GM21737 (cell line): Measurements from ENCODE around the gene EPRS1.

Experiments used
- ATAC-seq: cut with Tn5 transposase; IDR thresholded peaks from one replicate; pipeline ENCODE4 v1.9.1; 2021; ENCODE audit warnings: mild to moderate bottlenecking, moderate library complexity; ENCODE audit not compliant: unreplicated experiment

The EPRS1 gene

GRCh38 chr1:220046052-220046930 lies at the start of gene EPRS1:
EPRS1 (minus strand) TSS chr1:220046505; CDS start chr1:220046388, 117 bp downstream.
- ATAC-seq: peak; percentile 99

DNA sequence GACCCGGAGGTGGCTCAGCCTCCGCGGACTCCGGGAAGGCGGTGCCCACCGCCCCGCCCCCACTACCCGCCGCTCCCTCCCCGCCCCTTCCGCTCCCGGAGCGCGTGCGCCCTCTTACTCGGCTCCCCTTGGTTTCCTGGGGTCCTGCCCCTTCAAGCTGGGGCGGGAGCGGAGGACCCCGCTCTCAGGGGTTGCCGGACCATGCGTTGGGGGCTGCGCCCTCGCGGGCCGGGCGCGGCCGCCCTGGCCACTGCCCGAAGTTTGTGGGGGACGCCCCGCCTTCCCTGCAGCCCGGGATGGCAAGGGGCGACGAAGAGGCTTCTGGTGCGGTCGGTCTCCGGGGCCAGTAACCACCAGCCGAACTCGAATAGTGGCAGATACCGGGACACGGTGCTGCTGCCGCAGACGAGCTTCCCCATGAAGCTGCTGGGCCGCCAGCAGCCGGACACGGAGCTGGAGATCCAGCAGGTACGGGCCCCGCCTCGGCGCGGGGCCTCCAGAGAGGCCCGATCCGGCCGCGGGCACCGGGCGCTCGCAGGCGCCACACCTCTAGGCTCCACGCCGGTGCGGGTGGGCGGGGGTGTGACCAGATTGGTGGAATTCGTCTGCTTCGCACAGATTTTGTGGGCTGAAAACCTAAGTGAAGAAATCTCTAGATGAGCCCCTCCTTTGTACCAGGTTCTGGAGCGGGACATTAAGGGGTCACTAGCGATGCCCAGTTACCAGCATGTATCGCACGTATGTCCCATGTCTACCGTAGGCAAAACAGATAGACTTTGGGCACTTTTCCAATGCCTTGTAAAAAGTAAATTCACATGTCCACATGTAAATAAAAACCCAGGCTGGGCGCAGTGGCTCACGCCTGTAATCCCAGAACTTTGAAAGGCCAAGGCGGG lies 48.0 kb upstream of the EPRS1 start, which contains the start of gene IARS2:
IARS2 (plus strand) TSS at position 117 of the 896 bp plus-strand sequence; CDS start at position 202, 85 bp downstream.
- peak; percentile 67 for ATAC-seq

DNA sequence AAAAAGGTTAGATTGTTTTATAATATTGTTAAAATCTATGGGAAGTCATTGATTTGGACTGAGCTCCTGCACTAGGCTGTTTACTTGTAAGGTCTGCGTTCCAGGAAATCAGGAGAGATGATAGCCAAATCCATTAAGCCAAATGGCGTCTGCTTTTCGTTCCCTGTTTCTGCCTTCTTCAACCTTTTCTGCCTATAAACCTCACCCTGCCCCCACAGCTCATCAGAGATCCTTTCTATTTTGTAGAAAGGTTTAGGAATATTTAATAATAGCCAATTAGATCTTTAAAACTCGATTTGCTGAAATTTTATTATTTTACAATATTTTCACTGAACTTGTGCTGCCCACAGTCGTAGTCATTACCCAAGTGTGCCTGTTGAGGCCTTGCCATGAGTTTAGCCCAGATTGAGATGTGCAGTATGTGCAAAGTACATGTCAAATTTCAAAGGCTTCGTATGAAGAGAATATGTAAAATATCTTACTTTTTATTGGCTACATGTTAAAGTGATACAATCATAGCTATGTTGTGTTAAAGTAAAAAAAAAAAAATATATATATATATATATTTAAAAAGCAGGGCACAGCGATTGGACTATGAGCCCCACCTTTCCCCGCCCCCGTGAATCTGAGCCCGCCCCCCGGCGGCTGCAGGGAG lies 47.2 kb upstream of the EPRS1 start:
- peak; percentile 6 for ATAC-seq

DNA sequence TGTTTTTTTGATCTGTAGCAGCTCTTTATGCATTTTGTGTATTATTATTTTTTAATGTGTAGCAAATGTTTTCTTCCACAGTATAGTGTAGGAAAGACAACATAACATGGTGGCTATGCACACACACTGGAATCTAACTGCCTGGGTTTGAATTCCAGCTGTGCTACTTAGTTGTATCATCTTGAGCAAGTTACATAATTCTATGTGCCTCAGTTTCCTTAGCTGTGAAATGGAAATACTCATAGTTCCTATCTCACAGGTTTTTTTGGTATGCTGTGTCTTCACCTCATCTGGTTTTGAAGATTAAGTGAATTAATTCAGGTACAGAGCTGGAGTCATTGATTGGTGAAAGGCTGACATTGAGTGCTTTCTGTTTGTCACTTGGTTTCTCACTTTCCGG lies 46.4 kb upstream of the EPRS1 start:
- ATAC-seq: no peak

DNA sequence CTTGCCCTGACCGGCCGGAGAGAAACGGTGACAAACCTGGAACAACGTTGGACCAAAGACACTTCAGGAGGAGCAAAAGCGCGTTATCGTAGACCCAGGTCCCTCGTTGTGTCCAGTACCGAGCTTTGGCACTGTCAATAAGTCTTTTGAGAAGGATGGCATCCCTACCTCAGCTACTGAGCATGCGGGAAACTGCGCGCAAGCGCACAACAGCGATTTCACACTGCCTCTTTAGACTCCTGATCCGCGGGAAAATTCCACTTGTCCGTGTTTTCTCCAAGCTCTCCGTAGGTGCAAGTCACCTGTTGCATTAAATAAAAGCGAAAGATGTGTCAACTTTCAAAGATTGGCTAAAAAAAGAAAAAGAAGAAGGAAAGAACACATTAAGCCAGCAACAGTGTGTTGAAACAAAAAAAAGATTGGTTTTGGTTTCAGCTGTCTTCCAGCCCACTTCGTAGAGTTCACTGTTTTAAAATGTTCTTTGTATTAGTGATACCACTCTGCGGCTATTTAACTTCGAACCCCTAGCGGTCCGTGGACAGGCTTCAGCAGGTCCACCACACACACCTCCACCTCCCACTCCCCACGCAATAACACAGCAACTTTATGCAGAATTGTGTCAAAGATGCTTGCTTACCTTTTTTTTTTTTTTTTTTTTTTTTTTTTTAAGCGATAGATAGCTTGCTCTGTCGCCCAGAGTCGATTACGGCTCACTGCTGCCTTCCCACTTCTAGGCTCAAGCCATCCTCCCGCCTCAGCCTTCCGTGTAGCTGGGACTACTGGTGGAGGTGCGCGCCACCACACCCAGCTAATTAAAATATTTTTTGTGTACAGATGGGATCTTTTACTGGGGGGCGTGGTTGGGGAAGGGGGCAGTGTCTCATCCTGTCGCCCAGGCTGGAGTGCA lies 43.6 kb upstream of the EPRS1 start, which contains the start of gene BPNT1:
BPNT1 (minus strand) TSS at position 139 of the 907 bp plus-strand sequence. CDS start 9,942 bp downstream, outside the sequence.
- ATAC-seq: peak; percentile 61

GRCh38 chr1:220086261-220086686 lies 40.0 kb upstream of the EPRS1 start:
- ATAC-seq: peak; percentile 53

DNA sequence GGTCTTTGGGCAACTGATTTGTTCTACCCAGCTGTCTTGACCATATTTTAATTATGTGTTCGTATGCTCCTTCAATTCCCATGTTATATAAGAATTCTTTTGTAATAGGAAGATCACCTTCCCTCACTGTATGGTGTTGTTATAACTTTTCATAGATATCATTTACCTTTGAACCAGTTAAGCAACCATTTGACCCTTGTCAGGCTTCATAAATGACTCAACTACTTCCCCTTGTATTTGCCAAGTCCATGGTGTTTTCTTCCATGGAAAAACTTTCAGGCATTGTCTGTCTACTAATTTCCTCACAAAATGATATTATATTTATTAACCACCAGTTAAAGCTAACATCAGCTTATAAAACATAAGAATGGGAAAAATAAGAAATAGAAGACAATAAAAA lies 38.2 kb upstream of the EPRS1 start:
- ATAC-seq: no peak

DNA sequence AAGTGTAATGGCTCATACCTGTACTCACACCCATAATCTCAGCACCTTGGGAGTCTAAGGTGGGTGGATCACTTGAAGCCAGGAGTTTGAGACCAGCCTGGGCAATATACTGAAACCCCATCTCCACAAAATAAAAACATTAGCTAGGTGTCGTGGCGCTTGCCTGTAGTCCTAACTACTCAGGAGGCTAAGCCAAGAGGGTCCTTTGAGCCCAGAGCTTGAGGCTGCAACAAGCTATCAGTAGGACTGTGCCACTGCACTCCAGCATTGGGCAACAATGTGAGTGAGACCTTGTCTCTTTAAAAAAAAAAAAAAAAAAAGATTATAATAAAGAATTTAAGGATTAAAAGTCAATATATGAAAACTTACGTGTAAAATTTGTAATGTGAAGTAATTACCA lies 31.6 kb upstream of the EPRS1 start:
- ATAC-seq: no peak

GRCh38 chr1:220076861-220077762 lies 30.8 kb upstream of the EPRS1 start:
- ATAC-seq: no peak

DNA sequence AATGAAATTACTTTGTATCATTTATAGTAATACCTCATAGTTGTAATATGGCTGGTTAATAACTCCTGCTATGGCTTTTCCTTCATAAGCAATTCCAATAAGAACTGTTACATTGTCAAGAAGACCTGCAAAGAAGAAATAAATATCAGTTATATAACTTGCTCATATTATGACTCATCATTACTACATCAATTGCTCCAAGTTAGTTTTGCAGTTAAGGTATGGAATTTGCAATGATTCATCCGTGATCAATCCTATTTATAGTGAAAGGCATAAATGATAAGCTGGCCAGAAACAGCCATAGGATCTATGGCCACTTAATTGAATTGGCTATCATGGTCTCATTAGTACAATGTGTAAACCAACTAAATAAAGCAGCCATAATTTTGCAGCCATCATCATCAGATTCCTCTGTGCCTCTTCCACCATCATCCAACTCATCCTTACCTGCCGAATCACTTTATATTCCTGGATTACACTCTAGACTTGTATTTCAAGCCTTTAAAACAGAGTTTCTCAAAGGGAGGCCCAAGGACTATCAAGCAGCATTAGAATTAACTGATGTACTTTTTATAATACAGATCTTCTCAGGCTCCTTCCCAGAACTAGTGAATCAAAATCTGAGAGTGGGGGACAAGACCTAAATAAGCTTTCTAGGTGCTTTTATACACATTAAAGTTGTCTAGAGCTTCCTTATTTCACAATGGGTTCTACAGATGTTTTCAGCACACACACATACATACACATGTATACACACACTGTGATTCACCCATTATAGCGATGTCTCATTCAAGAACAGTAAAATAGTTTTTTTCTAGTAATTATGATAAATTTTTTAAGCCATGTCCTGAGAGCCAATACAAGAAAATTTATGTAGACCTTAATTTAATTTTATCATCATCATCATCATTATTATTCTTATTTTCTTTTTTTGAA lies 21.2 kb upstream of the EPRS1 start:
- no peak for ATAC-seq

- ATAC-seq: no peak
Observed at GRCh38 chr1:220062629-220063028, 16.3 kb upstream of the EPRS1 start.

GRCh38 chr1:220060876-220061275 lies 14.6 kb upstream of the EPRS1 start:
- no peak for ATAC-seq

- ATAC-seq: no peak
Observed at GRCh38 chr1:220056374-220056773, 10.1 kb upstream of the EPRS1 start.

- no peak for ATAC-seq
Observed at GRCh38 chr1:220045356-220046051, 801 bp downstream of the EPRS1 start.

GRCh38 chr1:220044678-220045355 lies 1.5 kb downstream of the EPRS1 start:
- no peak for ATAC-seq

DNA sequence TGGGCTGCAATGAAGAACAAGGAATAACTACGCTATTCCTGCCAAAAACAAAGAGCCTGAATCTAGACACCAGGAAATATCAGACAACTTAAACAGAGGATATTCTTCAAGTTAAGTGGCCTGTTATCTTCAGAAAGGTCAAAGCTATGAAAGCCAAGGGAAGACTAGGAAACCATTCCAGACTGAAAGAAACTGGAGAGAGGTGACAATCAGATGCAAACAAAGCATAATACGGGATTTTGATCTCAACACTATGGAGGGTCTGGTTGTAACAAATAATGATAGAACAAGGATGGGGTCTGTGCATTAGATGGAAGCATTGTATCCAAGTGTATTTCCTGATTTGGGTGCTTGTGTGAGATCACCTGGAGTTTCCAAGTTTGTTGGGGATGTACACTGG lies 2.7 kb downstream of the EPRS1 start:
- no peak for ATAC-seq
